GM23248 (cell line): Measurements from ENCODE around the gene NDUFS6.

Experiments used
- EZH2 ChIP-seq: fragments of 200-600 bp; sonication (generic); IDR thresholded peaks from 2 replicates; pipeline ENCODE4 v1.6.1; 2018; ENCODE audit warnings: antibody characterized with exemption, mild to moderate bottlenecking; ENCODE audit not compliant: insufficient read depth, poor library complexity, severe bottlenecking
- EZH2phosphoT487 ChIP-seq: fragments of 200-600 bp; sonication (generic); IDR thresholded peaks from 2 replicates; pipeline ENCODE4 v1.6.1; 2018; ENCODE audit warnings: antibody characterized with exemption, moderate library complexity, mild to moderate bottlenecking, low read depth; ENCODE audit not compliant: insufficient read depth

- TF ChIP-seq EZH2 (no peak), EZH2phosphoT487 (no peak)
Measured at GRCh38 chr5:1834022-1834551, 32.9 kb downstream of the NDUFS6 start.
